KOPT-K1 (cell line): ENCODE measurements around the gene RPS29.
"Not testable (repeated sequence)": the region's sequence is repeated elsewhere in the genome, so short reads cannot be mapped to it uniquely, and the experiment has no call there.

Experiments used
- H3K27ac ChIP-seq: fragments of 200-600 bp; sonication (generic); 2 replicates; pipeline ENCODE4 v1.5.1; 2016; ENCODE audit warnings: antibody characterized with exemption, mild to moderate bottlenecking, low read depth, low read length; ENCODE audit not compliant: poor library complexity, severe bottlenecking
- H3K36me3 ChIP-seq: fragments of 200-600 bp; sonication (generic); 2 replicates; pipeline ENCODE4 v1.5.1; 2017; ENCODE audit warnings: antibody characterized with exemption, mild to moderate bottlenecking, low read length, moderate library complexity; ENCODE audit not compliant: insufficient read depth
- H3K9me3 ChIP-seq: fragments of 200-600 bp; sonication (generic); 2 replicates; pipeline ENCODE4 v1.5.1; 2017; ENCODE audit warnings: antibody characterized with exemption, low read length, mild to moderate bottlenecking; ENCODE audit not compliant: insufficient read depth, poor library complexity, severe bottlenecking

Gene RPS29

DNA sequence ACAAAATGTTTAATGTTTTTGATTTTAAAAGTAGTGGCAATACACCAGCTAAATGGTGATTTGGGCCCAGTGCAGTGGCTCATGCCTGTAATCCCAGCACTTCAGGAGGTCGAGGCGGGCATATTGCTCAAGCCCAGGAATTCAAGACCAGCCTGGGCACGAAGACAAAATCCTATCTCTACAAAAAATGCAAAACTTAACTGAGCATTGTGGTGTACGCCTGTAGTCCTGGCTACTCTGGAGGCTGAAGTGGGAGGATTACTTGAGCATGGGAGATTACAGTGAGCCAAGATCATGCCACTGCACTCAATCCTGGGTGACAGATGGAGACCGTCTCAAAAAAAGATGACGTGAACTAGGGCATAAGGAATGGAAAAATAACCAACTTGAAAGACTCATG lies 29.6 kb upstream of the RPS29 start:
- no peak overlapping the region for H3K27ac ChIP-seq
- H3K9me3 ChIP-seq = no peaks in the 10 kb centered on the region
- H3K36me3 ChIP-seq = peaks cover 83% of the 10 kb centered on the region

DNA sequence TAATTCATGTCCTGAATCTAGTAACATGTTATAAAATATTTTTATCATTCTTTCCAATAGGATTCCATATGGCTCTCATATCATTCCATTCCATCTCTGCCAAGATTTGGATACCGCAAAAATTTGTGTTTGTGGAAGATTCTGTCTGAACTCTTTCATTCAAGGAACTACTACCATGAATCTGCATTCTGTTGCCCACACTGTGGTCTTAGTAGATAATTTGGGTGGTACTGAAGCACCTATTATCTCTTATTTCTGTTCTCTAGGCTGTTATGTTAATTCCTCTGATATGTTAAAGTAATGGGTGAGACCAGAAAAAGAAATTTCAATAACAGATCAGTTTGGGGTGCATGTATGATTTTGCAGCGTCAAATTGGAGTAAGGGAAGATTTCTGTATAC lies 28.0 kb upstream of the RPS29 start:
- no peaks in the 10 kb centered on the region for H3K9me3 ChIP-seq
- no peak overlapping the region for H3K27ac ChIP-seq
- peaks cover 98% of the 10 kb centered on the region for H3K36me3 ChIP-seq

DNA sequence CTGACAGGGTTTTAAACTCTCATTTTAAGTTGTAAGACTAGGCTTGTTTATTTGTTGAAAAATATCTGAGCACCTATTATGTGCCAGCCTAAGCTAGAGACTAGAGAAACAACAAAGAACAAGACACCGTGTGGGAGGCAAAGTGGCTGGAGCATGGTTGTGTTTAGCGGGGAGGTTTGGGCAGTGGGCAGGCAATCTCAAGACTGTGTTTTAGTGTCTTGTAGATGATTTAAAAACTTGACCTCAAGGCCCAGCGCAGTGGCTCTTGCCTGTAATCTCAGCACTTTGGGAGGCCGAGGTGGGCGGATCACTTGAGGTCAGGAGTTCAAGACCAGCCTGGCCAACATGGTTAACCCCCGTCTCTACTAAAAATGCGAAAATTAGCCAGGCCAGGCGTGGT lies 26.5 kb upstream of the RPS29 start:
- Histone ChIP-seq H3K9me3 (no peaks in the 10 kb centered on the region), H3K36me3 (peaks cover 98% of the 10 kb centered on the region), H3K27ac (no peak overlapping the region)

DNA sequence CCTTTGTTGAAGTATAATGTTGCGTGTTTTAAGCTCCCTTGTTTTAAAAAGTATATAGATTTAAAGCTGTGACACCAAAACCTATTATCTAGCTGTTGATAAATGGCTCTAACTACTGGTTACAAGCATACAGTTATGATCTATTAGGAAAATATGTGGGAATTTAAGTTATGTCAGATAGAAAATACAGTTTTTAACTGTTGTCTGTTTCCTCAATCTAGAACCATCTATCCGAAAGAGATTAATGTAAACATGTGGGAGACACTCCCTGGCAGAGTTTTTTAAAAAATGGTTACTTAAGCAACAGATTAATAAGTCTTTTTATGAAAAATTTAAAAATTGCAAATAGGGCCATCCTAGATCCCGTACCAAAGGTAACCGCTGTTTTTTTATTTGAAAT lies 26.1 kb upstream of the RPS29 start:
- no peaks in the 10 kb centered on the region for H3K9me3 ChIP-seq
- H3K27ac ChIP-seq = no peak overlapping the region
- H3K36me3 ChIP-seq = peaks cover 98% of the 10 kb centered on the region

DNA sequence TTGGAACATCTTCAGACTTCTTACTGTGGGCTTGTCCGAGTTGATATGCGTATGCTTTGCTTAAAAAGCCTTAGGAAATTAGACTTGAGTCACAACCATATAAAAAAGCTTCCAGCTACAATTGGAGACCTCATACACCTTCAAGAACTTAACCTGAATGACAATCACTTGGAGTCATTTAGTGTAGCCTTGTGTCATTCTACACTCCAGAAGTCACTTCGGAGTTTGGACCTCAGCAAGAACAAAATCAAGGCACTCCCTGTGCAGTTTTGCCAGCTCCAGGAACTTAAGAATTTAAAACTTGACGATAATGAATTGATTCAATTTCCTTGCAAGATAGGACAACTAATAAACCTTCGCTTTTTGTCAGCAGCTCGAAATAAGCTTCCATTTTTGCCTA lies 21.4 kb upstream of the RPS29 start:
- Histone ChIP-seq H3K9me3 (no peaks in the 10 kb centered on the region), H3K36me3 (peaks cover 100% of the 10 kb centered on the region), H3K27ac (no peak overlapping the region)

DNA sequence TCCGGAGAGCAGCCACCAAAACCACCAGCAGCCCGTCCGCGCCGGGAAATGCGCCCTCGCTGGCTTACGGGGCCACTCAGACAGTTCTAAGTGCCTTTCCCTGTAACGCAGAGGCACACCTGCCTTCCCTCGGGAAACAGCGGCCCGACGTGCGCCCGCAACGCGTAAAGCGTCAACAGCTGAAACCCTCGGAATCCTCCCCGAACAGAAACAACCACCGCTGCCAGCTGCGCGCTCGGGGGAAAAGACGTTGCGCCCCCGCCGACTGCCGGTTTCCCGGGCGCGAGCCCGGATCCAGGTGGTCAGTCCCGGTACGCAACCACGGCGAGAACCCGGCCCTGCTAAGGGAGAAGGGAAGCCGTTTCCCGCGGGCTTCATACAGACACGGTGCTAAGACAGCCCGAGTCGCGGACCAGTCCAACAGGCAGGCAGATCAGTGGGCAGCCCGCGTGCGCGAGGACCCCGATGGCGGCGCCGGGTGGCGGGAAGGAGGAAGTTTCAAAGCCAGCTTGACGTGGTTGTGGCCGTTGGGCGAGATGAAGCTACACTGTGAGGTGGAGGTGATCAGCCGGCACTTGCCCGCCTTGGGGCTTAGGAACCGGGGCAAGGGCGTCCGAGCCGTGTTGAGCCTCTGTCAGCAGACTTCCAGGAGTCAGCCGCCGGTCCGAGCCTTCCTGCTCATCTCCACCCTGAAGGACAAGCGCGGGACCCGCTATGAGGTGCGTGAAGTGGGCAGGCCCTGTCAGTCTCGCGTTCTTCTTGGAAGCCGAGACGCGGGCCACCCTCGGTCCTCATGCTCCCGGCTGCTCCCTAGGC lies 12.5 kb upstream of the RPS29 start, which contains the start of gene LRR1:
TSS of gene LRR1 (plus strand) at position 456 of the 816 bp plus-strand sequence. CDS start at position 537, 81 bp downstream.
- Histone ChIP-seq H3K27ac (peak within 1 kb of the TSS; percentile 99), H3K9me3 (no peaks in the 10 kb centered on the region), H3K36me3 (peaks cover 29% of the 10 kb centered on the region)

DNA sequence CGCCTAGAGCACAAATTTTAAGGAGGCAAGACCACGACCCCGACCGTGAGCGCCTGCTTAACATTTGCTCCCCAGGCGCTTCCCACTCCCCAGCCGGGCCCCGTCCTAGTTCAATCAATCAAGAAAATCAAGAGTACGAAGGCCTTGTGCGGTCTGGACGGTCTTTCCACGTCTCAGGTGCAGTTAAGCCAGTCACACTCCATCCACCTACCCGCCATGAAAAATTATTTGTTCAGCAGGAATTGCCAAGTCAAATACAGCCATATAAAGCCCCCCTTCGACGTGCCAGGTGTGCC lies 12.0 kb upstream of the RPS29 start:
- Histone ChIP-seq H3K27ac (peak overlapping the region; percentile 99), H3K36me3 (peaks cover 24% of the 10 kb centered on the region), H3K9me3 (no peaks in the 10 kb centered on the region)

DNA sequence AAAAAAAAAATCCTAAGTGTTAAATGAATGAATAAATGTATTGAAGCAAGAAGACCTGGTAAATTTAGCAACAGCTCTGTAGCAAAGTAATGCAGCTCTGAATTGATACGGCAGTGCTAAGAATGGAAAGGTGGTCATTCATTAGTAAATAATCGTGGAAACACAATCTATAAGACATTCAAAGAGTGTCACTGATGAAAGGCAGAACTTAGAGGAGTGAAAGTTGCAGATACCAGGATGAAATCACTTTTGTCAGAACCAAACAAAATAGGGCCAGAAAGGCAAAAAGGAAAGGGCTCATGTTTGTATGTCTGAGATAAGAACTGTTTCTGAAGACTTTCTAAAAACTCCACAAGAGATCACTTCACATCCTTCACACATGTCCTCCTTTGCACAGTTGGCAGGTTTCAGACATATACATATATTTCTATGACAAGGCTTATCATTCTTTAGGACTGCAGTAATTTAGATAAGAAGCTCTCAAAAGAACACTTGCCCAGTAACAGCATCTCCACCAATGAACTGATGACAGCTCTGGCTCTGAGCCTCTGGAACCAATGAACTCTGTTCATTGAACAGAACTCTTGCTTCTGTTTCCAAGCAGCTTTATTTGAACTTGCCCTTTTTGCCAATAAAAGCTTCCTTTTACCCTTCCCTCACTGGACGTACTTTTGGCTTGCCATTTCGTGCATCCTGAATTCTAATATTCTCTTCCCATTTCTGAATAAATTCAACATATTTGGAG lies 8.3 kb upstream of the RPS29 start:
- Histone ChIP-seq H3K36me3 (no peaks in the 10 kb centered on the region), H3K27ac (no peak overlapping the region), H3K9me3 (no peaks in the 10 kb centered on the region)

DNA sequence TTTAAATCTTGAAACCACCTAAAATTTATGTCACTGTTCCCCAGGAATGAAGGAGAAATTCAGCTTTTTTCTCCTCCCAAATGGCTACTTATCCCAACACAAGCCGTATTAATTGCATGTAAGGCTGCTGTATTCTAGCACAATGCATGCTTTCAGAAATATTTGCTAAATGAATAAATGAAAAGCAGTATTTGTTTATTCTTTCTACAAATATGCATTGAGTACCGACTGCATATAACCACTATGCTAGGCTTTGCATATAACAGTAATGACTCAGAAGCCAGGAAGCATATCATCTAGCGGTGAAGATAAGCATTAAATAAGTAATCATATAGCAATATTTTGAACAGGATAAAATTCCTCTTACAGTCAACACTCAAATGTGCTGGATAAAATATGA lies 6.8 kb upstream of the RPS29 start:
- no peaks in the 10 kb centered on the region for H3K9me3 ChIP-seq
- H3K36me3 ChIP-seq = no peaks in the 10 kb centered on the region
- no peak overlapping the region for H3K27ac ChIP-seq

DNA sequence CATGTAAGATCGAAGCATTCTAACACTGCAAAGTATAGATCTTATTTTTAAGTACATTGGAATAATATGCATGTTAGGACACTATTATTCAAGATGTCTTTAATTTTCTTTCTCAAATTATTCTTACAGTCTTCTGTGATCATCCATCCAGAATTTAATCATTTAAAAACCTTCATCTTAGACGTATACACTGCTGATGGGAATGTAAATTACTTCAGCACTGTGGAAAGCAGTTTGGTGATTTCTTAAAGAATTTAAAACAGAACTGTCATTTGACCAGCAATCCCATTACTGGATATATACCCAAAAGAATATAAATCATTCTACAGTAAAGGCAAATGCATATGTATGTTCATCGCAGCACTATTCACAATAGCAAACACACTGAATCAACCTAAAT lies 3.2 kb upstream of the RPS29 start:
- Histone ChIP-seq H3K36me3 (peaks cover 12% of the 10 kb centered on the region), H3K27ac (no peak overlapping the region), H3K9me3 (no peaks in the 10 kb centered on the region)

DNA sequence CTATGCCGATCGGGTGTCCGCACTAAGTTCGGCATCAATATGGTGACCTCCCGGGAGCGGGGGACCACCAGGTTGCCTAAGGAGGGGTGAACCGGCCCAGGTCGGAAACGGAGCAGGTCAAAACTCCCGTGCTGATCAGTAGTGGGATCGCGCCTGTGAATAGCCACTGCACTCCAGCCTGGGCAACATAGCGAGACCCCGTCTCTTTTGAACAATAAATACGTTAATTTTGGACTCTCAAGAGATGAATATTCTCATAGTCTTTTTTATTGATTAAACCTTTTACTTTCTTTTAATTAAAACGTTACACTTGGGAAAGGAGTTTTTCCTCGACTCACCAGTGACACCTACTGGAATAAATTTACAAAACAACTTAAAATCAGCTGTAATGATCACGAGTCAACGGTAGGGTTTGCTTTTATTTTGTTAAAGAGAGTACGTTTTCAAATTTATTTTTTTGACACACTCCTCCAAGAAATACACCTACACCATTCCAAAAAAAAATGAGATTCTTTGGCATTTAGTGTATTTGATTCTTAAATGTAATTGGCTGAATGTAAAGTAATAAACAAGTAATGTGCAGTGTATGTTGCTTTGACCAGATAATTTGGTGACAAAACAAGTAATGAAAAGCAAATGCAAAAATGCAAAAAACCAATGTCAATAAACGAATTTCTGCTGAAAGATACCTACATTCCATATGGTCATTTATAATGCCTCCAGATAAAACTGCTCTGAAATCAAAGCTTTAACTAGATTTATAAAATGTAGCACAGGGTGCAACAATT lies 687 bp upstream of the RPS29 start:
- Histone ChIP-seq H3K27ac (peak overlapping the region; percentile 92), H3K9me3 (no peaks in the 10 kb centered on the region), H3K36me3 (peaks cover 37% of the 10 kb centered on the region)

DNA sequence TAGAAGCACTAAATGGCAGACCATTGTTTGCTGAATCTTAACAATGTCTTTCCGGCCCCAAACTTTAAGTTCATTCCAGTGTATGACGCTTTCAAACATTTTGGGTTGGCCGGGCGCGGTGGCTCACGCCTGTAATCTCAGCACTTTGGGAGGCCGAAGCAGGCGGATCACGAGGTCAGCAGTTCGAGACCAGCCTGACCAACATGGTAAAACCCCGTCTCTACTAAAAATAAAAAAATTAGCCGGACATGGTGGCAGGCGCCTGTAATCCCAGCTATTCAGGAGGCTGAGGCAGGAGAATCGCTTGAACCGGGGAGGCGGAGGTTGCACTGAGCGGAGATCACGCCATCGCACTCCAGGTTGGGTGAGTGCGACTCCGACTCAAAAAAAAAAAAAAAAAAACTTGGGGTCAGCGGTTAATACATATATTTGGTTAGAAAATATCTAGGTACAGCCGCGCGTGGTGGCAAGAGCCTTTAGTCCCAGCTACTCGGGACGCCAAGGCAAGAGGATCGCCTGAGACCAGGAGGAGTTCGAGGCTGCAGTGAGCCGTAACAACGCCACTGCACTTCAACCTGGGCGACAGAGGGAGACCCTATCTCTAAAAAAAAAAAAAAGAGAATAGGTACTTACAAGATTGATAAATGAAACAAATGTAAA lies 1.1 kb downstream of the RPS29 start:
- Histone ChIP-seq H3K36me3 (peaks cover 50% of the 10 kb centered on the region), H3K27ac (peak overlapping the region; percentile 92)
- not testable (repeated sequence) for H3K9me3 ChIP-seq

DNA sequence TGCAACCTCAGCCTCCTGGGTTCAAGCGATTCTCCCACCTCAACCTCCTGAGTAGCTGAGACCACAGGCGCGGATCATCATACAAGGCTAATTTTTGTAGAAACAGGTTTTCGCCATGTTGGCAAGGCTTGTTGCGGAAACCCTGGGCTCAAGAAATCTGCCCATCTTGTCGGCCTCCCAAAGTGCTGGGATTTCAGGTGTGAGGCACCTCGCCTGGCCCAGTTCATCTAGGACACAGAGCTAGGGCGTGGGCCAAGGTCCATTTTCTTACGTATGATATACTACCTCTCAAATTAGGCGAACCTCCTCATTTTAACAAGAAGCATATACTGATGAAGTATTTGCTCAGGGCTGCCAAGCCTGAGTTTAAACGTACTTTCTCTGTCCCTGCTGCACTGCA lies 2.1 kb downstream of the RPS29 start:
- peak overlapping the region; percentile 92 for H3K27ac ChIP-seq
- H3K9me3 ChIP-seq = no peaks in the 10 kb centered on the region
- H3K36me3 ChIP-seq = peaks cover 60% of the 10 kb centered on the region

DNA sequence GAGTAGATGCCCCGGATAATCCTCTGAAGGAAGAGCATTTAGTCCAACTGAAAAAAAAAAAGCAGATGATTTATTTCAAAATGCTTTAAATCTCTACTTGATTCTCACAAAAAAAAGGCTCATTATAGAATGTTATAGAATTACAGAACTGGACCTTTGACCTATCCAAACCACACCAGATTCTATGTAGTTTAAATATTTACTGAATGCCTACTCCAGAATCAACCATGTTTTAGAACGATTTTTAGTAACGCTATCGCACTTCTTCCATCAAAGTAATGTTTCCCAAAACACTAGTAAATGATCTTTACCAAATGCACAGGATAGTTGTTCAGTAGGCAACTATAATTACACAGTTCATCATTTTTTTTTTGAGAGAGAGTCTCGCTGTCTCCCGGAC lies 2.6 kb downstream of the RPS29 start:
- no peaks in the 10 kb centered on the region for H3K9me3 ChIP-seq
- H3K36me3 ChIP-seq = peaks cover 65% of the 10 kb centered on the region
- peak overlapping the region; percentile 92 for H3K27ac ChIP-seq
